Epithelial cell of alveolus of lung (primary cell): ENCODE measurements around the gene HGD. TPM values are rescaled to one million over a fixed set of nuclear protein-coding genes. Genes with fewer than 3 reads are reported as not detected.

Experiments used
- total RNA-seq: library from RNA; depleted of rRNA; stranded (reverse); fragments of >200 nt; gene quantifications from 2 replicates; pipeline ENCODE4 v1.2.1, GENCODE V29; 2015

The HGD gene
- 0.13 TPM in 1 of 2 replicates, not detected in the other for total RNA-seq

GRCh38 chr3:120682095-120682681 lies at the start of gene HGD:
Gene HGD, minus strand, starts transcription at chr3:120682239. Its CDS starts 128 bp downstream, at chr3:120682111.

GRCh38 chr3:120596116-120596852 lies 85.8 kb downstream of the HGD start, which contains the start of gene NDUFB4:
Gene NDUFB4, plus strand, starts transcription at chr3:120596336. Its CDS starts 24 bp downstream, at chr3:120596360.

Other genes with a start within 250 kb of the HGD start
- 376 and 500 TPM in 2 replicates for gene FSTL1, start 231.2 kb downstream of the HGD start, total RNA-seq
- gene NDUFB4, start 85.9 kb downstream of the HGD start, total RNA-seq: 112 and 146 TPM in 2 replicates
- 10.1 and 10.9 TPM in 2 replicates for gene RABL3, start 60.3 kb upstream of the HGD start, total RNA-seq
- 10.8 and 12.0 TPM in 2 replicates for gene GTF2E1, start 60.5 kb upstream of the HGD start, total RNA-seq
- not detected in 2 replicates for gene STXBP5L, start 226.0 kb upstream of the HGD start, total RNA-seq